ENCODE measurements around the gene LAMA2. TPM values are rescaled to one million over a fixed set of nuclear protein-coding genes. Genes with fewer than 3 reads are reported as not detected.
"Not testable (repeated sequence)": the region's sequence is repeated elsewhere in the genome, so short reads cannot be mapped to it uniquely, and the experiment has no call there.

LAMA2 gene
- total RNA-seq, 1 donor from 2014 or later = 16.8 TPM

DNA sequence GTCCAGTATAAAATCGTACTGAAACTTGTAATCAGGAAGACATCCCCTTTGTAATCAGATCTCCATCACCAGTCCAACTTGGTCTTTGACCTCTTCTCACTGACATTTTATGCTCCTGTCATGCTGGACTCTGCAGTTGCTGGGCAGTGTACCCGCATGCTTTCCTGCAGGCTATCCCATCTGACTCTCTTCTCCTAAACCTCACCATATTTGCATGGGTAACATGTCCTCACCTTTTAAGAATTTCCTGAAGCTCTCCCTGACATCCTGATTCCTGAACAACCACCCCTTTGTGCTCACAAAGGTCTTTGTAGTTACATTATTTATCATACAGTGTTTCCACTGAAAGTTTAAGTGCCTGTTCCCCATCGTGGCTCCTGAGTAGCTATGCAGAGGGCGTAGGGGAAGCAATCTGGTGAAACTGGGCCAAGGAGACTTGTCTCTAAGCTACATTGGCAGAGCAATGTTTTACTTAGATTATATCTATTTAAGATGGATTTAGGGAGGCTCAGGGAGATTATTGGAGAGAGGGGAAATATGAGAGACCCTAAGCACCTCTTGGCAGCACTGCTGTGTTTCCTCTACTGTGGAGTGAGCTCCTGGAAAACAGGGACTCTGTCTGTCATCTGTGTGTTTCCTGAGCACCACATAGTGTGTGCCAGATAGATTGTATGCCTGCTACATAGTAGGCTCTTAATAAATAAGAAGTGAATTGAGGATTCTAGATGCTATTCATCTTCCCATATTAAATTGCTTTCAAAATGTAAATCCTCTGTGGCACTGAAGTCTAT lies 124.0 kb downstream of the LAMA2 start:
- no peak for DNase-seq

DNA sequence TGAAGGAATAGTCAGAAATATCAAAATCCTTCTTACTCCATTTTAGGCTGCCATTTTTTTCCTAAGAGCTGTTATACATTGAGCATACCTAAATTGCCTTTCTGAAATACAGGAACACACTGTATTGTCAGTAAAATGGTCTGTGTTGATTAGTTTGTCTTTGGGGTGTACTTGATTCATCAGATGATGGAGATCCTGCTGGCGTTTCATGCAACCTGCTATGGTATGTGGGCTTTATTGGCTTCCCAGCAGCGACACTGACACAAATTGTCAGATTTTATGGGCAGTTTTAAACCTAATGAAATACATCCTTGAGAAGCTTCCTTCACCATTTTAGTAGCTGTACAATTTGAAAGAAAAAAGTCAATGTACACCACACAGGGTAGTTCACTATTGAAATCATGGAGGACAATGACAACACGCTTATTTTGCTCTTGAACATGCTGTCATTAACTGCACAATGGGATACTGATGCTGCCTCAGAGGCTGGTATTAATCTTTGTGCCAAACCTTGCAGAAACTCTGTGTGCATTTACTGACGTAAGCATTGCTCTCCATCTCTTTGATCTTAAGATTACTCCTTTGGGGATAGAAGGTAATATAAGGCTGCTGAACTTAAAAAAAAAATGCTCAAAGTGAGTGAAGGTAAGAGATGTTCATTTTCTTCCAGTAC lies 124.9 kb downstream of the LAMA2 start:
- no peak for DNase-seq

DNA sequence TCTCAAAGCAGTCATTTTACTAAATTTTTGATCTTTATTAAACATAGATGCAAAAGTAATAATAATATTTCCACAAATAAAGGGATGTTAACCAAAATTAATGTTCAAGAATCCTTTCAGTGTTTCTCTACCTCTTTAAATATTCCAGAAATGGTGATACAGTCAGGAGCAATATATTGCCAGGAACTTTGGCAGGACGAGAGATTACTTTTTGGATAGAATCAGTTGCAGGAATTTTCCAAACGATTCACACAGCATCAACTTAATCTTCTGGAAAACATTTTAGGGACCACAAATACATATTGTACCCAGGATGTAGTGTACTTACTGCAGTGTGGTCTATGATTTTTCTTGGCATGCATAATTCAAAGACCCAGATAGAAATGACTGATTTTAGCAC lies 125.7 kb downstream of the LAMA2 start:
- DNase-seq = no peak

DNA sequence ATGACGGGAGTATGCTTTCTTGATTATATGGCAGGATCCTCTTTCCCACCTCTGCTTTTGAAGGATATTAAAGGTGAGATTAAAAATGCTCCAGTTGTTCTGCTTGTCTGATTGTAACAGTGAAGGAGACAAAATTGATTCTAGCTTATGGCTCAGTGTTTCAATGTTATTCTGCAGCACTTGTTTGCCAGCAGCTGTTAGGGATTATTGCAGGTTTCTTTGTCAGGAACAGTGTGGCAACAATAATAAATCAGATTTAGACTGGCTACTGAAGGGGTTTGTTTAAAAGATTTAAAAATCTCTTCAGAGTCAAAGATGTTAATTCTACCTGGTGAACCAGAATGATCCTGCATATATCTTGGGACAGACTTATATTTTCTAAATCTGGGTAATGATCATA lies 126.9 kb downstream of the LAMA2 start:
- DNase-seq = no peak

DNA sequence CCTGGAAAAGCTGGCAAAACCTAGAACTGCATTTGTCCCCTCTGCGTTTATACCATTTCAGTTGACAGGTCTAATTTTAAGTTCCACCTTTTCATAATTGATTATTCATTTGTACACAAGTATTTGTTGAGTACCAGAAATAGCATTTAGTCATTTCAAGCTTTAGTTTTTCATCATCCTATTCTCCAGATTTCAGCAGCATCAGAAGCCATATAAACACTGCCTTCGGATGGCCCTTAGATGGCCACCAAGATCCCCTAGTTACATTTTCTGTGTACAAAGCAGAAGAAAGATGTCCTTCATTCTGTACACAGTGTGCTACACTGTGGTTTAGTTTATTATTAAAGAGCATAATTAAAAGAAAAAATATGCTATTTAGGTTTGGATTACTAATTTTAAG lies 131.4 kb downstream of the LAMA2 start:
- no peak for DNase-seq

DNA sequence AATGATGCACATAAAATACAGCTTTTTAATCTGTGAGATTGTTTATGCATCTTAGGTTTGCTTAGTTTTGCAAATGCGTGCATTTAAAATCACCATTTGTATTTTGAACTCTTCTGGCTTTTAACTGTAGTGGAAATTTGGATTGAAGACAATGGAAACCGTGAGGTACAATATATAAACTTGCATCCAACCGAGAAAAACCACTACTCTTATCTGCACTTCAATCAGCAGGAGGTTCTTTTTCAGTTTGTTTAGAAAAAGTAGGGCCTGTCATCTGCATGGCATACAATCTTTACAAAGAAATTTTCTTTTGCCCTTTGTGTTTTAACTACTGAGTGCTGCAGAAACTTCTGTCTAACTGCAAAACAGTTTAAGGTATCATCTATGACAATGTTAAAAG lies 132.8 kb downstream of the LAMA2 start:
- no peak for DNase-seq

DNA sequence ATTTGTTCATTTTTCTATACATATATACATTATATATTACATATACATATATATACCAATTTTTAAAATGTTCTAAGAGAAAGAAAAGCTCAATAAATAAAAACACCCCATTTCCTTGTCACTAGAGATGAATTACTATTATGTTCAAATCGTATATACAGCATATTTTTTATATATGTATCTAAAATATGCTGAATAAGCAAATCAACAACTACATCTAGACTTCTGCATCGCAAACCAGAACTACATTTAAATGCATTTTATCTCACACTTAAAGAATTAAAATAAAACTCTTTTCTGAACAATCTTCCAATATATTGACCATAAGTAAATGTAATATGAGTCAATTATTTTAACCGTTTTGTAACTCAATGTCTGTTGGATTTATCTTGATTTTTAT lies 133.9 kb downstream of the LAMA2 start:
- DNase-seq = no peak

DNA sequence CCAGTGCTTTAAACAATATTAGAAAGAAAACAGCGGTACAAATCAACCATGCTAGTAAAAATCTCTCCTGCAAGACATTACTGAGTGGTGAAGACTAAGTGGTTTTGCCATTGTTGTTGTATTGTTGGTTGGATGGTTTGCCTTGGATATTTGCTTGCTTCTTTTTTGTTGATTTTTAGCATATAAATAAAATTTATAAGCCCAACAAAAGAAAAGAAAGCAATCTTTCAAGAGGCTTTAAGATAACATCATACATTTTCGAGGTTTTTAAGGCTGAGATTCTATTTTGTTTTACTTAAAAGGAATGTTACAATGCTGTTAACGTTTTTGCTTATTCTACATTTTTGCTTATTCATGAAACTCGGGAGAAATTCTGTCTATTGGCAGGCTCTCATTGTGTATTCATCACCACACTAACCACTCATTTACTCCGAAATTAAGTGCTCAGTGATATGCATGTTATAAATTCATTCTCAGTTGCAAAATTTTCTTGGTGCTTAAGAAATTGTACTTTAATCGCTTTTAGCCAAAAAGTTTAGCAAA lies 139.1 kb downstream of the LAMA2 start:
- DNase-seq = no peak

DNA sequence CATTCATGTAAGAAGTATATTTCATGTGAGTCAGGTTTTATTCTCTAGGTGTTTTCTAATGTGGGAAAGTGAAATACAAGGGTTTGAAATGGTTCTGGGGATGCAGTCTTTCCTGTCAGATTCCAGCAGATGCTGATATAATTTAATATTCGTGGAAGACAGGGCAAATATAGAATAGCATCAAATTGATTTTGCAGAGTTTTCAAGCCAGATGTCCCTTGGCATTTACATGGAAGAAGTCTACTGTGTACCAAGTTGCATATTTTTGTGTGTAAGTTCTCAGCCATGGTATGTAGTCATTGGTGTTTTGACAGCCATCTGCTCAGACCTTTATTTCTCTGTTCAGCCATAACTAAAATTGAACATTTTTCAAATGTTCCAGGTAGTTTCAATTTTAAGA lies 143.7 kb downstream of the LAMA2 start:
- DNase-seq = no peak

DNA sequence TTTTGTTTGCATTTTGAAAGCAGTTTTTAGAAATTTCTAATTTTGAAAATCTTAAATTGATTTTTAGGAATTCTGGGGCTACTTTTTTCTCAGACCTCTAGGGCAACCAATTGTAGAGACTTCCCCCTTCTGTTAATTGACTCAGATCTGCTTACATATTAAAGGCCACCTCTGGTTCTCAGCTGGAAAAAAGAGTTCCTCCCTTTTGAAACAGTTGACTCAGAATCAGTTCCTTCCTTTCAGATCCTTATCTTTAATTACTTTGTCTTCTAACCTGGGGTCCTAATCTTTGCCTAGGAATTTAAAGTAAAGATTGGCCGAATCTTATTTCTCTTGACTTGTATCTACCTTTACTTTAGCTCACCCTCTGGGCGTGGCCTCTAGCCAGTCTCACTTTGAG lies 146.8 kb downstream of the LAMA2 start:
- no peak for DNase-seq

DNA sequence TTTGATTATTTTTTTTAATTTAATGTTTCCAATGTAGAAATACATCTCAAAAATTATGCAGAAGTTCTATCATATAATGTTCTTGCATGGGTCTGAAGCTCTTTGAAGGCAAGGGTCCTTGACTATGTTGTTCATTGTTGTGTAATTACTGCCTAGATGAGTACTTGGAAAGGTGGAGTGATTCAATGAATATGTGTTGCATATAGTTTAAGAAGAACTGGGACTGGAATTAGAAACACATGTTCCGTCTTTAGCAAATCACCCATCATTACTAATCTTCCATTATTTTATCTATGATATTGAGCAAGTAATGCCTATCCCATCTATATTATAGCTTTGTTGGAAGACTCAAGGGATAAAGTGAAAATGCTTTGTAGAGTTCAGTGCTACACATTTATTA lies 147.3 kb downstream of the LAMA2 start:
- no peak for DNase-seq

DNA sequence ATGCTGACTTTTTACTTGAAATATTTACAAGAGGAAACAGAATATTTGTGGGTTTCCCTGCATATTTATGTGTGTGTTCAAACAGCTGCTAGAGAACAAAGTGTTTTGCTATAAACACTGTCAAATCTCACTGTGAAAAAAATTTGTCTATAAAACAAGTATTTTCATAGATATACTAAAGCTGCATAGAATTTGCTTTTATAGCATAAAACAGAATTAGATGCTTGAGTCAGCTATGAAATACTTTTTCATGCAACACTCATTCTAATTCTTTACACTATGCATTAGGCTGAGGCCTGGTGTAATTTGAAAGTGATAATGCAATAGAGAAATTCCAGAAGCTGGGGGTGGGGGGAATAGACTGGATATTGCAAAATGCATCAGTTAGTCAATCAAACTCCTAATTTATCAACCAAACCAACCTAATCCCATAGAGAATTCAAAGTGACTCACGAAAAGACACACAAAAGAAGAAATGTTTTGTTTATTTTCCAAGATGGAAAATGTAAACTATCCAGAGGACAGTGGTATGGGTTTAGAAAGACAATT lies 148.2 kb downstream of the LAMA2 start:
- DNase-seq = no peak

DNA sequence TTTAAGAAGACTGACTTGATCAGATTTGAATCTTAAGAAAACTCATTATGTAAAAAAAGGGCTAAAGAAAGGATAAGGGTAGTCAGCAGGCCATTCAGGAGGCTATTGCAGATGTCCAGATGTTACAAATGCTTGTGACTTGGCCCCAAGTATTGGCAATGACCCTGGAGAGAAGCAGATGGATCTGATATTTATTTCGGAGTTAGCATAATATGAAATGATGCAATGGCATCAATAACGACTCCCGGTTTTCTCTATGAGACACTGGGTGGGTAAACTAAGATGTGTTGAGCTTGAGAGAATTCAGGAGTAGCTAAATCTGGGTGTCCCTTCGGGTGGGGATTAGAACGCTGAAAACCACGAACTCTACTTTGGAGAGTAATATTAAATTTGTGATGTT lies 149.7 kb downstream of the LAMA2 start:
- DNase-seq = no peak

DNA sequence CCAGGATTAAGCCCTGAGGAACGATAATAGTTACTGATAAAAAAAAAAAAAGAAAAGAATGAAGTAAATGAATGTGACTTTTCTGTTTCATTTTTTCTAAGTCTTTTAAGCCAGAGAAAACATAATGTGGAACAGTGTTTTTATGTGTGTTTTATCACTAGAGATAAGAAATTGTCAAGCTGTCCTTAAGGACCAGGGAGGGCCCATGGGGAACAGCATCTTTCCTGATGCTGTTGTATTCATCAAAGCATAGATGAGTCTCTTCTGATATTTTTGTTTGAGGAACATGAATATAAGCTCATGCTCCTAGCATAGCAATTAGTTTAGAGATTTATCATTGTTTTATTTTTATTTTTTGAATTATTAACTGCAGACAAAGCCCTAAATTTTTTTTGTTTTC lies 150.2 kb downstream of the LAMA2 start:
- DNase-seq = no peak

DNA sequence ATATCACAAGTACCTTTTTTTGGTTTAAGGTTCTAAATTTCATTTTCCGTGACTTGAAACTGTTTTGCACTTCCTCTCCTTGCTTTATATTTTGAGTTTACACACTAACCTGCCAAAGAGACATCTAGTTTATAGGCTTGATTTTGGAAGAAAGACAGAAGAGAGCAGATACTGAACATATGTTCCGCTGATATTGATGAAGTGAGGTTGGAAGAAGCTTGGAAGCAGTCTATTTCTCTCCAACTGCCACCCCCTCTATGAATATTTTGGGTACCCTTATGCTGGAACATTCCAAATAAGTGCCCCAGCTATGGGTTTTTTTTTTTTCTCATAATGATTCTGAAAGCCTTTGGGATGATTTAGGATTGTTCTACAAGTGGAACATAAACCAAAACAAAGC lies 150.6 kb downstream of the LAMA2 start:
- DNase-seq = no peak

DNA sequence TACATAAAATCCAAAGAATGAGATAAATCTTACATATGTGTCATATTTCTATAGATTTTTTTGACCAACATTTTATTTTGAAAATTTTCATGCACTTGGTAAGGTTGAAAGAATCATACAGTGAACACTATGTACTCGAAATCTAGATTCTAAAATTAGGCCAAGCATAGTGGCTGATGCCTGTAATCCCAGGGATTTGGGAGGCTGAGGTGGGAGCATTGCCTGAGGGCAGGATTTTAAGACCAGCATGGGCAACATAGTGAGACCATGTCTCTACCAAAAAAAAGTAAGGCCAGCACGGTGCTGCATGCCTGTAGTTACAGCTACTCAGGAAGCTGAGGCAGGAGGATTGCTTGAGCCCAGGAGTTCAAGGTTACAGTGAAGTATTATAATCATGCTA lies 158.6 kb downstream of the LAMA2 start:
- no peak for DNase-seq

DNA sequence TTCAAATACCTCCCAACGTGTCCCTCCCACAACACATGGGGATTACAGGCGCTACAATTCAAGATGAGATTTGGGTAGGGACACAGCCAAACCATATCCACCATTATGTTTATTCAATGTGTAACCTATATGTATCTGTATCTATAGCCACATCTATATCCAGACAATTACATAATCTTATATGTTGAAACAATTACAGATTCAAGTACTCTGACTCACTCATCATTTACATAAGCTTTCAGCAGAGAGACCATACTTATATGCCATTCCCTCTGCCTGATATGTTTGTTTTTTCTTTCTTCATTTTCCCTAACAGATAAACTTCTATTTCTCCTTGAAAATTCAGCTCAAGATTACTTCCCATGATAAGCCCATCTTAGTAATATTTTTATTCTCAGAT lies 163.6 kb downstream of the LAMA2 start:
- DNase-seq = no peak

DNA sequence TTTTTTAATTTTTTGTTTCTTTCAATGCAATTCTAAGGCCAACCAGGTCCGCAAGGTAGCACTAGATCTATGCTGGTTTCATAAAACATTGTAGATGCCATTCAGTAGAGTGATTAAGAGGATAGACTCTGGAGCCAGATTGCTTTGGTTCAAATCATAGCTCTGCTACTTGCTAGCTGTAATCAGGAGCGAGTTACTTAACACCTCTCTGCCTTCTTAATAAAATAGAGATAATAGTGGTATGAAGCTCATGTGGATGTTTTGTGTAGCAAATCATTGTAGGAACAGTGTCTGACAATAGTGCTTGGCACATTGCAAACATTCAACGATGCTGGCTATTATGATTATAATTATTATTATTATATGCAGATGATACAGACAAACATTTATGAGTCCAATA lies 164.9 kb downstream of the LAMA2 start:
- no peak for DNase-seq

DNA sequence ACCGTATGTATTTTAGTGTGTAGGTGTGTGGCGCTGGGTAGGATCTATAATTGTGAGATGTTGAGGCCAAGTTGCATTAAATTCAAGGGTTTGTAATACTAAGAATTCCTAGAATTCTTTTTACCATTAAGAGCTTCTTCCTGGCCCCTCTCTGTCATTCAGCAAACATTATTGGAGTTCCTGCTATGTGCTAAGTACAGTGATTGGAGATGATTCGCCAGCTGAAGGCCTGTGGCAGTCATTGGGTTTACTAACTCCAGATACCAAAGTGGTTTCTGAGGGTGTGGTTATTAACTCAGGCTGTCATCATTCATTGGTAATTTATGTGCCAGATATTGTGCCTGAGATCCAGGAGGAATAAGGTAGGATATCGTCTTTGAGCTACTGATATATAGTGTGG lies 167.1 kb downstream of the LAMA2 start:
- no peak for DNase-seq

DNA sequence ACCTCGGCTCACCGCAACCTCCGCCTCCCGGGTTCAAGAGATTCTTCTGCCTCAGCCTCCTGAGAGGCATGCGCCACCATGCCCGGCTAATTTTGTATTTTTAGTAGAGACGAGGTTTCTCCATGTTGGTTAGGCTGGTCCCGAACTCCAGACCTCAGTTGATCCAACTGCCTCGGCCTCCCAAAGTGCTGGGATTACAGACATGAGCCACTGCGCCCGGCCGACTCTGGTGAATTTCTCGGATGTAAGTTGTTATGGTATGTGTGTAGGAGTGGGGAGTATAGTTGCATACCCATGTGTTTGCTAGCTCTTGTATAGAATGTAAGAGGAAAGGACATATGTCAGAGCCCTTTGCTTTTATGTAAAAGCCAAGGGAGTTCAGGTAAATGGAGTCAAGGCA lies 170.2 kb downstream of the LAMA2 start:
- DNase-seq = not testable (repeated sequence)

DNA sequence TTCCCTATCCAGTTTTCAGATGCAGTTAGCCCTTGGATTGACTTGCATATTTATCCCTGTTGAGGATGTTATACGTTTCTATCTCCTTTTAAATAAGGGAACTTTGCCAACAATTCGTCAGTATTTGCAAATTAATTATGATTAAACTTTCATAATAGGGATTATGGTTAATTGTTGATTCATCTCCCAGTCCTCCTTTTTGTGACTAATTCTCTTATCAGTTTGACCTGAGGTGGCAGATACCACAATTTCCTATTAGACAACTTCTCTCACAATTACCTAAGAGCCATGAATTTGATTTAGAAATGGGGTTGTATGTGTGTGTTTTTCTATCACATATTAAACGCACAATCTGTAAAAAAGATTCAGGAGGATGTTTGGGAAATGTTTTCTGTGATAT lies 172.9 kb downstream of the LAMA2 start:
- no peak for DNase-seq

DNA sequence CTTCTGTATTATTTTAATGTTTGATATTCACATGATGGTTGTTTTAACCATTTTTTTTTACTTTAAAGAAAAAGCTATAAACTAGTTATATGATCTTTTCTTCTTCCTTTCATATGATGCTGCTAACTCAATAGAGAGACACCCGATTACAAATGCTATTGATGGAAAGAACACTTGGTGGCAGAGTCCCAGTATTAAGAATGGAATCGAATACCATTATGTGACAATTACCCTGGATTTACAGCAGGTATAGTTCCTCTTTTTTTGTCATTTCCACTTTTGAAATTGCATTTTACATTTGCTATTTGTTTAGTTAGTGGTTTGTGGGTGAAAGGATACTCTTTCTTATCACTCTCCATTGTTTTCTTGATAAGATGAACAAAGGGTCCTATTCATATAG lies 176.7 kb downstream of the LAMA2 start:
- no peak for DNase-seq

DNA sequence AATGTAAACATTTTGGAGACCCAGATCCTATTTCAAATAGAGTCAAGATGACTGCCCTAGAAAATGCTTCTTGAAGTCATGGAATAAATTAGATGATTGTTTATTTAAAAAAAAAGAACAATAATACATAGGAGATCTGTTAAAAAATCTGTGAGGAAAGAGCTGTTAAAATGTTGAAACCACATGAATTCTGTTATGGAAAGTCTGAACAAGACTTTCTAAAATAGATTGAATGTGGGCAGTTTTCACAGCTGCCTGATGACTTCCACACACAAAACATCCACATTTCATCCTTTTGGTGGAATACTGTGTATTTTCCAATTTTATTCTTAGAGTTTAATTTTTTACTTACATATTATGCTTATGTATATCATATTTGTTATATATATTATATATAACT lies 186.1 kb downstream of the LAMA2 start:
- no peak for DNase-seq

DNA sequence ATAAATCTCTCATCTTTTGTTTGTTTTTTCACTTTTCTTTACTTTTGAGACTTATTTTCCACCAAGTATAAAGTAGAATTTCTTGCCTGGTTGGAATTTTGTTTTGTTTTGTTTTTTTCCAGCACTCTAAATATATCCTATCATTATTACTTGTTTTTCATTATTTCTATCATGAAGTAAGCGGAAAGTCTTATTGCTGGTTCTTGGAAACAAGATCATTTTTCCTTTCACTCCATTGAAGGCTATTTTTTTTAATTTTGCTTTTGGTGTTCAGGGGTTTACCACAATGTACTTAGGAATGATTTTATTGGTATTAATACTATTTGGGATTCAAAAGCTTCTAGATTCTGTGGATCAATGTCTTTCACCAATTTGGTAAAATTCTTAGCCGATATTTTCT lies 190.1 kb downstream of the LAMA2 start:
- DNase-seq = no peak

Data from occipital lobe (tissue), 2 donors.